Endodermal cell (in vitro differentiated cells): ENCODE data around the gene NAV1. TPM values are rescaled to one million over a fixed set of nuclear protein-coding genes. Genes with fewer than 3 reads are reported as not detected.

Source experiments
- DNase-seq: peaks from one replicate; pipeline ENCODE4 v3.0.0-alpha.2; 2017
- H3K27ac ChIP-seq: 2 replicates; pipeline ENCODE4 v1.5.1; 2013; ENCODE audit warnings: mild to moderate bottlenecking, low read depth, low read length, moderate library complexity
- H3K27me3 ChIP-seq: 2 replicates; pipeline ENCODE4 v1.6.1; 2013; ENCODE audit warnings: mild to moderate bottlenecking, low read length, moderate library complexity; ENCODE audit not compliant: insufficient read depth, control insufficient read depth, poor library complexity, severe bottlenecking
- H3K36me3 ChIP-seq: 2 replicates; pipeline ENCODE4 v1.7.0; 2013; ENCODE audit warnings: mild to moderate bottlenecking, low read length, moderate library complexity; ENCODE audit not compliant: control insufficient read depth, insufficient read depth
- H3K4me1 ChIP-seq: one replicate; pipeline ENCODE4 v1.7.0; 2013; ENCODE audit warnings: low read length; ENCODE audit not compliant: control insufficient read depth, insufficient read depth
- H3K4me3 ChIP-seq: 2 replicates; pipeline ENCODE4 v1.5.1; 2013; ENCODE audit warnings: mild to moderate bottlenecking, low read length, moderate library complexity
- H3K9ac ChIP-seq: 2 replicates; pipeline ENCODE4 v1.6.1; 2013; ENCODE audit warnings: mild to moderate bottlenecking, low read length, moderate library complexity; ENCODE audit not compliant: poor library complexity, severe bottlenecking; ENCODE audit errors: extremely low read depth
- H3K9me3 ChIP-seq: 2 replicates; pipeline ENCODE4 v1.6.1; 2013; ENCODE audit warnings: mild to moderate bottlenecking, low read length, moderate library complexity; ENCODE audit not compliant: control insufficient read depth
- H3K27ac Mint-ChIP-seq: 2 replicates; pipeline ENCODE4 v1.8.0; 2020; ENCODE audit warnings: mixed read lengths
- H3K27me3 Mint-ChIP-seq: 2 replicates; pipeline ENCODE4 v1.8.0; 2021; ENCODE audit warnings: mild to moderate bottlenecking, mixed read lengths; ENCODE audit not compliant: insufficient read depth
- H3K36me3 Mint-ChIP-seq: 2 replicates; pipeline ENCODE4 v1.8.0; 2020; ENCODE audit warnings: low read depth, mixed read lengths
- H3K4me1 Mint-ChIP-seq: 2 replicates; pipeline ENCODE4 v1.8.0; 2020; ENCODE audit warnings: mixed read lengths
- H3K4me3 Mint-ChIP-seq: 2 replicates; pipeline ENCODE4 v1.8.0; 2020; ENCODE audit warnings: mild to moderate bottlenecking, moderate library complexity, mixed read lengths
- H3K9me3 Mint-ChIP-seq: 2 replicates; pipeline ENCODE4 v1.8.0; 2020; ENCODE audit warnings: mild to moderate bottlenecking, mixed read lengths
- CTCF ChIP-seq: fragments of 200-600 bp; sonication (generic); conservative IDR thresholded peaks from 2 replicates; pipeline ENCODE4 v1.5.0; 2021; ENCODE audit warnings: antibody characterized with exemption, mild to moderate bottlenecking
- WGBS, 2 experiments: methylation state at CpG; one replicate each; pipeline versions ENCODE4 v1.1.5 to v1.1.7; 2013; ENCODE audit warnings: missing lambda C conversion rate in 2 of 2, mixed read lengths in 1 of 2; ENCODE audit not compliant: insufficient coverage in 1 of 2, insufficient read length in 1 of 2; 5-methylcytosine and 5-hydroxymethylcytosine counted together
- total RNA-seq, 2 donors: library from RNA; stranded (reverse); fragmentation: NEBNext Ultra II Directional in 1 of 2; extraction: Animal tissue kit (Norgen Biotek cat#: 25700) in 1 of 2; gene quantifications; 2 replicates in 1 of 2; 3 replicates in 1 of 2; pipeline ENCODE4 v1.2.1, GENCODE V29; 2021

NAV1 gene
- total RNA-seq, 2 donors from 2014 or later = 42.2 to 62.5 TPM

DNA sequence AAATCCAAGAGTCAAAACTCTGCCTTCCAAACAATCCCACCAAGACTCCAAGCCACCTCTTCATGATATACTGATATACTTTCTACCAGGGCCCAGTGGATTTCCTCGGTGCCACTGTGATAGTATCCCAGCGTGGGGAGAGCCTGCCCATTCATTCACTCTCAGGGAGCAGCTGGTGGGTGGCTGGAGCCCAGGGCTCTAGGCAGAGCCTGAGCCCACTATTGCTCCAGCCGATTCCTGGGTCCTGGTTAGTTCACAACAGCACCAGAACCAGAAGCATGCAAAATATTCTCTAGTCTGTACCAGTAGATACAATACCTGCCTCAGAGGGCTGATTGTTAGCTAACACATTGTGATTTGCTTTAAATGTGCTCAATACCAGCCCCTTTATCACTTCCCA is 32.8 kb upstream of the NAV1 start:
- peaks cover 42% of the 10 kb centered on the region for H3K27me3 Mint-ChIP-seq
- Histone ChIP-seq H3K9ac (no peak overlapping the region), H3K27ac (no peak overlapping the region), H3K4me1 (peaks cover 12% of the 10 kb centered on the region), H3K9me3 (no peaks in the 10 kb centered on the region), H3K27me3 (no peaks in the 10 kb centered on the region), H3K4me3 (no peak overlapping the region), H3K36me3 (no peaks in the 10 kb centered on the region)
- H3K9me3 Mint-ChIP-seq = no peaks in the 10 kb centered on the region
- no peak for TF ChIP-seq CTCF
- 82 to 87% methylated on average over 3 of the region's 3 CpGs for WGBS, 2 experiments
- peak overlapping the region; percentile 58 for H3K4me3 Mint-ChIP-seq
- DNase-seq = no peak
- no peaks in the 10 kb centered on the region for H3K36me3 Mint-ChIP-seq
- H3K27ac Mint-ChIP-seq = no peak overlapping the region
- peaks cover 34% of the 10 kb centered on the region for H3K4me1 Mint-ChIP-seq

DNA sequence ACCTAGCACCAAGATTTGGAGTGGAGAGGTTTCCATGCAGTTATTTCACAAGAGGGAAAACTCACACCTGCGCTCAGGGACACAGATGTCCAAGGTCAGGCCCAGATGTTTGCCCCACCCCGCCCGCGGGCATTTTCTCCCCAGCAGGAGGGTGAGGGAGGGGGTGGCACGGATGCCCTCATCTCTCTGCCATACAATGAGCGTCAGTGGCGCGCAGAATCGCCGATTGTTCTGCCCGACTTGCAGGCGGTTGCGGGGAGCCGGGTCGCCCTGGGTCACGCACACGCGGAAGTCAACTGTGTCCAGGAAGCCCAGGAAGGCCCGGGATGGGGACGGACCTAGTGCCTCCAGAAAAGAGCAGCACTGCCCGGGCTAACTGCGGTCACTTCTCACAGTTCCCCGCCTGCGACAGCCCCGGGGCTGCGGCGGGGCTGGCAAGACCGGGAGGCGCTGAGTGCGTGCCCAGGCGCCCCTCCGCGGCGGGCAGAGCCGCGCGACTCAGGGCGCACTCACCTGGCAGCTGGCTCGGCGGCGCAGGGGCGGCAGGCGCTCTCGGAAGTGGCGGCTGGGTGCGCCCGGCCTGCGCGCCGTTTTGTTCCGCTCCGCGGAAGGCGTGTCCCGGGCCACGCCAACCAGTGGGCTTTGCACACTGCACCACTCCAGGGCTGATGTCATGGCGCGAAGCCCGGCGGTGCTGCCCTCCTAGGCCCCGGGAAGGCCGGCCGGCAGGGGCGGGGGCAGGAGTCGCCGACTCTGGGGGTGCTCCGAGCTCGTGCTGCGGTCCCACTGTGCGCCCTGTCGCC is 32.2 kb upstream of the NAV1 start, which contains the start of gene CSRP1:
TSS of gene CSRP1 (minus strand) at position 567 of the 803 bp plus-strand sequence. CDS start 10,820 bp downstream, outside the sequence.
- Histone ChIP-seq H3K4me1 (peaks cover 16% of the 10 kb centered on the region), H3K27ac (no peak within 1 kb of the TSS)

DNA sequence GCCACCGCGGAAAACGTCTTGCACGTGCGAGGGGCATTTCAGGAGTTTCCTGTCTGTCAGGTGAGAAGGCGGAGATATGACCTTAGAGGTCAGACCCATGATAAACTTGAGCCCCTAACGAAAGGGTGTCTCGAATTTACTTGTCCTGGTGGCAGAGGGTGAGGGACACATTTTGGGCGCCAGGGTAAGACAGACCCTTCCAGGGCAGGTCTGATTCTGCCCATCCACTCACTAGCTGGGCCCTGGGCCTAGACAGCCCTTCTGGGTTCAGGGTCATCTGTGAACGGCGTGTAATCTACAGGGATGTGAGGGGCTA is 31.6 kb upstream of the NAV1 start:
- Mint-ChIP-seq H3K27me3 (peaks cover 42% of the 10 kb centered on the region), H3K4me1 (peaks cover 40% of the 10 kb centered on the region), H3K27ac (no peak overlapping the region), H3K4me3 (peak overlapping the region; percentile 58), H3K9me3 (no peaks in the 10 kb centered on the region), H3K36me3 (no peaks in the 10 kb centered on the region)
- 85 to 94% methylated on average over 9 to 11 of the region's 11 CpGs for WGBS, 2 experiments
- no peak for TF ChIP-seq CTCF
- no peak overlapping the region for H3K9ac ChIP-seq
- H3K27me3 ChIP-seq = no peaks in the 10 kb centered on the region
- peaks cover 19% of the 10 kb centered on the region for H3K4me1 ChIP-seq
- no peak overlapping the region for H3K27ac ChIP-seq
- H3K4me3 ChIP-seq = no peak overlapping the region
- DNase-seq = no peak
- no peaks in the 10 kb centered on the region for H3K36me3 ChIP-seq
- H3K9me3 ChIP-seq = no peaks in the 10 kb centered on the region

More for the DNA sequence above, 32.2 kb upstream of the NAV1 start, which contains the start of gene CSRP1:
- Histone ChIP-seq H3K4me3 (no peak within 1 kb of the TSS), H3K9ac (no peak within 1 kb of the TSS), H3K36me3 (no peaks in the 10 kb centered on the region), H3K27me3 (no peaks in the 10 kb centered on the region), H3K9me3 (no peaks in the 10 kb centered on the region)
- H3K9me3 Mint-ChIP-seq = no peaks in the 10 kb centered on the region
- H3K4me1 Mint-ChIP-seq = peaks cover 38% of the 10 kb centered on the region
- H3K27ac Mint-ChIP-seq = no peak within 1 kb of the TSS
- peak within 1 kb of the TSS; percentile 58 for H3K4me3 Mint-ChIP-seq
- no peaks in the 10 kb centered on the region for H3K36me3 Mint-ChIP-seq
- peaks cover 42% of the 10 kb centered on the region for H3K27me3 Mint-ChIP-seq
- TF ChIP-seq CTCF = no peak
- DNase-seq = peak; percentile 72
- WGBS, 2 experiments = 78 to 80% methylated on average over 37 to 71 of the region's 71 CpGs
